ENCODE results near the gene KRT37. TPM values are rescaled to one million over a fixed set of nuclear protein-coding genes. Genes with fewer than 3 reads are reported as not detected.

The KRT37 gene
- not detected for total RNA-seq

- intact Hi-C loops (cut with DNase I; ENCODE audit: low total_unique reads): no loop called here
- H3K27me3 ChIP-seq: no peaks in the 10 kb centered on the region
These were observed at the start of gene KRT37 for GRCh38 chr17:41424111-41424635. TSS of gene KRT37 (minus strand) at chr17:41424585. CDS start at chr17:41424523, 62 bp downstream.

GRCh38 chr17:41468346-41468745 is 44.0 kb upstream of the KRT37 start:
- no peak overlapping the region for H3K4me3 ChIP-seq
- intact Hi-C loops (cut with DNase I; ENCODE audit: low total_unique reads): no loop called here
- no peaks in the 10 kb centered on the region for H3K4me1 ChIP-seq
- H3K36me3 ChIP-seq: no peaks in the 10 kb centered on the region
- no peak overlapping the region for H3K27ac ChIP-seq
- DNase-seq (no peak), ATAC-seq (no peak)
- TF ChIP-seq POLR2A (IDR thresholded peaks at IDR 0.05): no peak
- TF ChIP-seq CTCF (IDR thresholded peaks at IDR 0.05 in 4 of 5, conservative IDR thresholded peaks at IDR 0.05 in 1 of 5): no peak
- in situ Hi-C loops (cut with MboI; ENCODE audit: low sequenced_read_pairs in 4 of 4): no loop called here
- peaks cover 0 to 2% (median 0%) of the 10 kb centered on the region in 3 donors for H3K27me3 ChIP-seq
- no peaks in the 10 kb centered on the region for H3K9me3 ChIP-seq

More at GRCh38 chr17:41424111-41424635, at the start of gene KRT37:
- no peak within 1 kb of the TSS for H3K27ac ChIP-seq
- no peaks in the 10 kb centered on the region for H3K36me3 ChIP-seq
- no peak for ATAC-seq
- in situ Hi-C loops (cut with MboI; ENCODE audit: low sequenced_read_pairs in 4 of 4): no loop called here
- H3K4me3 ChIP-seq: no peak within 1 kb of the TSS
- no peak for DNase-seq
- no peak for TF ChIP-seq POLR2A (IDR thresholded peaks at IDR 0.05)
- TF ChIP-seq CTCF (IDR thresholded peaks at IDR 0.05 in 4 of 5, conservative IDR thresholded peaks at IDR 0.05 in 1 of 5): no peak
- H3K9me3 ChIP-seq: no peaks in the 10 kb centered on the region
- no peaks in the 10 kb centered on the region for H3K4me1 ChIP-seq

- peaks cover 0 to 2% (median 0%) of the 10 kb centered on the region in 3 donors for H3K27me3 ChIP-seq
- TF ChIP-seq POLR2A (IDR thresholded peaks at IDR 0.05) (no peak), CTCF (IDR thresholded peaks at IDR 0.05 in 4 of 5, conservative IDR thresholded peaks at IDR 0.05 in 1 of 5) (no peak)
- DNase-seq (no peak), ATAC-seq (no peak)
- no peak overlapping the region for H3K4me3 ChIP-seq
- no peaks in the 10 kb centered on the region for H3K36me3 ChIP-seq
- in situ Hi-C loops (cut with MboI; ENCODE audit: low sequenced_read_pairs in 4 of 4): no loop called here
- H3K4me1 ChIP-seq: no peaks in the 10 kb centered on the region
- no peak overlapping the region for H3K27ac ChIP-seq
- intact Hi-C loops (cut with DNase I; ENCODE audit: low total_unique reads): no loop called here
- H3K9me3 ChIP-seq: no peaks in the 10 kb centered on the region
These were observed 43.2 kb upstream of the KRT37 start for GRCh38 chr17:41467561-41467960.

- no peaks in the 10 kb centered on the region for H3K9me3 ChIP-seq
- in situ Hi-C loops (cut with MboI; ENCODE audit: low sequenced_read_pairs in 4 of 4): no loop called here
These were observed 42.6 kb upstream of the KRT37 start, which contains the start of gene KRT32 for GRCh38 chr17:41466988-41467387. TSS of gene KRT32 (minus strand) at chr17:41467386. CDS start at chr17:41467325, 61 bp downstream.

More at GRCh38 chr17:41466988-41467387, 42.6 kb upstream of the KRT37 start, which contains the start of gene KRT32:
- Histone ChIP-seq H3K4me1 (no peaks in the 10 kb centered on the region), H3K4me3 (no peak within 1 kb of the TSS), H3K36me3 (no peaks in the 10 kb centered on the region), H3K27me3 (peaks cover 0 to 2% (median 0%) of the 10 kb centered on the region in 3 donors), H3K27ac (no peak within 1 kb of the TSS)
- no peak for ATAC-seq
- TF ChIP-seq POLR2A (IDR thresholded peaks at IDR 0.05) (no peak), CTCF (IDR thresholded peaks at IDR 0.05 in 4 of 5, conservative IDR thresholded peaks at IDR 0.05 in 1 of 5) (no peak)
- no peak for DNase-seq
- intact Hi-C loops (cut with DNase I; ENCODE audit: low total_unique reads): no loop called here

All from gastrocnemius medialis (tissue), 4 donors.